ENCODE measurements around the gene SCUBE3.
A peak's percentile ranks its signal among the peaks of the same experiment; 100 is the strongest.

The SCUBE3 gene

GRCh38 chr6:35231563-35231962 is 17.8 kb downstream of the SCUBE3 start:
- no peak for DNase-seq (ENCODE audit: low read depth)
- no peak for TF ChIP-seq CTCF (IDR thresholded peaks at IDR 0.05; ENCODE audit: low read length, missing control alignments)
- H3K4me3 ChIP-seq (replicated peaks; ENCODE audit: low read depth, low read length) = no peak overlapping the region

- no peak for DNase-seq (ENCODE audit: low read depth)
- H3K4me3 ChIP-seq (replicated peaks; ENCODE audit: low read depth, low read length) = no peak overlapping the region
- no peak for TF ChIP-seq CTCF (IDR thresholded peaks at IDR 0.05; ENCODE audit: low read length, missing control alignments)
Measured at GRCh38 chr6:35234901-35235300, 21.1 kb downstream of the SCUBE3 start.

- no peak for TF ChIP-seq CTCF (IDR thresholded peaks at IDR 0.05; ENCODE audit: low read length, missing control alignments)
- DNase-seq (ENCODE audit: low read depth) = no peak
- H3K4me3 ChIP-seq (replicated peaks; ENCODE audit: low read depth, low read length) = no peak overlapping the region
Measured at GRCh38 chr6:35236223-35236622, 22.5 kb downstream of the SCUBE3 start.

GRCh38 chr6:35237476-35237875 is 23.7 kb downstream of the SCUBE3 start:
- no peak for TF ChIP-seq CTCF (IDR thresholded peaks at IDR 0.05; ENCODE audit: low read length, missing control alignments)
- no peak overlapping the region for H3K4me3 ChIP-seq (replicated peaks; ENCODE audit: low read depth, low read length)
- DNase-seq (ENCODE audit: low read depth) = no peak

GRCh38 chr6:35238843-35239289 is 25.1 kb downstream of the SCUBE3 start:
- TF ChIP-seq CTCF (IDR thresholded peaks at IDR 0.05; ENCODE audit: low read length, missing control alignments) = no peak
- peak; percentile 84 for DNase-seq (ENCODE audit: low read depth)
- H3K4me3 ChIP-seq (replicated peaks; ENCODE audit: low read depth, low read length) = no peak overlapping the region

- H3K4me3 ChIP-seq (replicated peaks; ENCODE audit: low read depth, low read length) = no peak overlapping the region
- DNase-seq (ENCODE audit: low read depth) = no peak
- TF ChIP-seq CTCF (IDR thresholded peaks at IDR 0.05; ENCODE audit: low read length, missing control alignments) = no peak
Measured at GRCh38 chr6:35239581-35239980, 25.8 kb downstream of the SCUBE3 start.

All from fibroblast of pulmonary artery (primary cell).